Measurements from ENCODE around the gene PLCB2.

GRCh38 chr15:40331637-40332036 is 23.9 kb upstream of the PLCB2 start:
- TF ChIP-seq, protein P1, sequence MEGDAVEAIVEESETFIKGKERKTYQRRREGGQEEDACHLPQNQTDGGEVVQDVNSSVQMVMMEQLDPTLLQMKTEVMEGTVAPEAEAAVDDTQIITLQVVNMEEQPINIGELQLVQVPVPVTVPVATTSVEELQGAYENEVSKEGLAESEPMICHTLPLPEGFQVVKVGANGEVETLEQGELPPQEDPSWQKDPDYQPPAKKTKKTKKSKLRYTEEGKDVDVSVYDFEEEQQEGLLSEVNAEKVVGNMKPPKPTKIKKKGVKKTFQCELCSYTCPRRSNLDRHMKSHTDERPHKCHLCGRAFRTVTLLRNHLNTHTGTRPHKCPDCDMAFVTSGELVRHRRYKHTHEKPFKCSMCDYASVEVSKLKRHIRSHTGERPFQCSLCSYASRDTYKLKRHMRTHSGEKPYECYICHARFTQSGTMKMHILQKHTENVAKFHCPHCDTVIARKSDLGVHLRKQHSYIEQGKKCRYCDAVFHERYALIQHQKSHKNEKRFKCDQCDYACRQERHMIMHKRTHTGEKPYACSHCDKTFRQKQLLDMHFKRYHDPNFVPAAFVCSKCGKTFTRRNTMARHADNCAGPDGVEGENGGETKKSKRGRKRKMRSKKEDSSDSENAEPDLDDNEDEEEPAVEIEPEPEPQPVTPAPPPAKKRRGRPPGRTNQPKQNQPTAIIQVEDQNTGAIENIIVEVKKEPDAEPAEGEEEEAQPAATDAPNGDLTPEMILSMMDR (IDR thresholded peaks at IDR 0.05): no peak
- no peak for TF ChIP-seq POLR2A (IDR thresholded peaks at IDR 0.05)
- TF ChIP-seq POLR2AphosphoS5 (IDR thresholded peaks at IDR 0.05): no peak

Measured in suprapubic skin (tissue), 4 donors.